Measurements from ENCODE around the gene GORASP2.

GORASP2 gene

GRCh38 chr2:170887496-170887895 lies 41.6 kb upstream of the GORASP2 start:
- no peak for DNase-seq (ENCODE audit: low spot score)
- ChIA-PET POLR2A (ENCODE audit: low non-redundant PET) (no interaction called here), CTCF (interaction anchor here (0.7 kb wide), 1 partner anchor 40 kb away, joined by 3 read pairs; no protein-coding TSS in a partner anchor)
- no peak overlapping the region for H3K27ac ChIP-seq
- TF ChIP-seq CTCF (conservative IDR thresholded peaks at IDR 0.05; ENCODE audit: low read depth) = no peak

- no peak for DNase-seq (ENCODE audit: low spot score)
- TF ChIP-seq CTCF (conservative IDR thresholded peaks at IDR 0.05; ENCODE audit: low read depth) = no peak
- H3K27ac ChIP-seq = no peak overlapping the region
- ChIA-PET CTCF (interaction anchor here (0.7 kb wide), 1 partner anchor 40 kb away, joined by 3 read pairs; no protein-coding TSS in a partner anchor), POLR2A (ENCODE audit: low non-redundant PET) (no interaction called here)
These were observed 41.2 kb upstream of the GORASP2 start for GRCh38 chr2:170887896-170888295.

DNA sequence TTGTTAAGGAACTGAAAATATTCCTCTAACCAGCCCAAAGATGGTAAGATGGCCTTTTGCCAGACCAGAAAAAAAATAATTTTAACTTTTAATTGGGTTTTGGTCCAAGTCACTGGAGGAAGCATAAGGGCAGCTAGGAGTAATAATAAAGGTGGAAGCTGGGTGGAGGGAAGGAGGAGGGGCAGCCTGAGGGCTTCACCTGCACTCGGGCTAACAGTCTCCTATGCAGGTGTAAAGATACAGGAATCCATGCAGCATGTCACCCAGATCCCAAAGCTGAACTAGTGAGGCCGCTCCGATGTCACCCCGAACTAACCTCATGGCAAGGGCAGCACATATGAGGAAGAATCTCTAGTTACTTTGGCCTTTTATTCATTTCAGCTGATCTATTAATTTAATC lies 37.2 kb upstream of the GORASP2 start:
- no peak overlapping the region for H3K27ac ChIP-seq
- CTCF ChIA-PET = interaction anchor here (0.8 to 2.2 kb wide), 2 partner anchors 19 to 656 kb away, joined by 3 to 6 read pairs; no protein-coding TSS in a partner anchor
- no peak for DNase-seq (ENCODE audit: low spot score)
- no peak for TF ChIP-seq CTCF (conservative IDR thresholded peaks at IDR 0.05; ENCODE audit: low read depth)
- POLR2A ChIA-PET (ENCODE audit: low non-redundant PET) = no interaction called here

DNA sequence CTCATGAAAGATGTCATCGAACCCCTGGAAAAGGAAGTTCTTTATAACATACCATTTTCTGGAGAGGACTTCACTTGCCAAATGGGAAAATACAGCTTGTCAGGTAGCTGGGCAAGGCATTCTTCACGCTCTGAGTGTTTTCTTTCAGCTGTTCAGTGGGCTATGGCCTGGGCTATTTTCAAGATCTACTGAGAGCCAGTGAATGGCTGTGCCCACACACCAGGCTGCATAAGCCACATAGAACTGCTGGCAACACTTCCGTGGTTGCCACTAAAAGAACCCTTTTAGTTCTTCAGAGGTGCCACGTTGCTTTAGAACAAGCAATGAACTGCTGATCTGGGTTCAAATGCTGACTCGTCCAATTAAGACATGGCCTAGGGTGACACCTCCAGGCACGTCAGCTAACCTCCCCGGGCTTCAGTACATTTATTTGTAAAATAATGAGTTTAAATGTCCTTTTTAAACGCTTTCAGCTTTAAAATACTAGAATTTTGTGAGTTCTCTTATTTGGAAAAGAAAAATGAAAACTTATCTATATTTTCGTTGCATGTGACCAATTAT lies 36.6 kb upstream of the GORASP2 start:
- CTCF ChIA-PET = interaction anchor here (2.2 kb wide), 1 partner anchor 19 kb away, joined by 6 read pairs; no protein-coding TSS in a partner anchor
- no peak for DNase-seq (ENCODE audit: low spot score)
- POLR2A ChIA-PET (ENCODE audit: low non-redundant PET) = no interaction called here
- TF ChIP-seq CTCF (conservative IDR thresholded peaks at IDR 0.05; ENCODE audit: low read depth) = no peak
- no peak overlapping the region for H3K27ac ChIP-seq

DNA sequence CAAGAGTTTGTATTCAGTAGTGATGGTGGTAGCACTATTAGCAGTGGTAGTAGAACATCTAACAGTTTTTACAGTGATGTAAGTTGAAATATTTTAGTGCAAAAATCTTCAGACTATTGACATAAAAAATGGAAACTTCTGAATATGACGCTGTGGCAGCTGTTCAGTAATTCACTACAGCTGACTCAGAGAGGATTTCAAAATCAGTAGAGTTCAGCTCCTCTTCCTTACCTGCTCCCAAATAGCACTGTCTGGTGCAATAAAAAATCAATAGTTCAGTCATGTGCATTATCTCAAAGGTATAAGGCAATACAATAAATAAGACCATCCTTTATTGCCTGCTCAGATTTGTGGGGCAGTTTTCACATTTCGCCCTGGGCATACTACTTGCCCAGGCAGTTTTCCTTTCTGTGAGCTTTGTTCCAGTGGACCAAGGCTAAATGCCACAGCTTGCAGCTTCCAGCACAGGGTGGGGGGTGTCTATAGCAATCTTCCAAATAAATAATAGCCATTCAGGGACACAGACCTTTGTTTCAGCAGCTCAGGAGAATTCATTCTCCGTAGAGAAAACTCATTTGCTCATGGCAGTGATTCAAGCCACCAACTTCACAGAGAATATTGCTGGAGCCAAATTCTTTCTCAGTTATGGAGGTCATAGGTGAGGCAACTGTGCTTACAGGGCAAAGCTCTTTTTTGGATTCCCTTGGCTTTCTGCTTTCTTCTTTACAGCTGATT lies 33.9 kb upstream of the GORASP2 start:
- no peak for TF ChIP-seq CTCF (conservative IDR thresholded peaks at IDR 0.05; ENCODE audit: low read depth)
- H3K27ac ChIP-seq = no peak overlapping the region
- ChIA-PET POLR2A (ENCODE audit: low non-redundant PET) (no interaction called here), CTCF (interaction anchor here (0.9 to 1.8 kb wide), 2 partner anchors 12 to 22 kb away, joined by 3 to 7 read pairs; no protein-coding TSS in a partner anchor)
- no peak for DNase-seq (ENCODE audit: low spot score)

DNA sequence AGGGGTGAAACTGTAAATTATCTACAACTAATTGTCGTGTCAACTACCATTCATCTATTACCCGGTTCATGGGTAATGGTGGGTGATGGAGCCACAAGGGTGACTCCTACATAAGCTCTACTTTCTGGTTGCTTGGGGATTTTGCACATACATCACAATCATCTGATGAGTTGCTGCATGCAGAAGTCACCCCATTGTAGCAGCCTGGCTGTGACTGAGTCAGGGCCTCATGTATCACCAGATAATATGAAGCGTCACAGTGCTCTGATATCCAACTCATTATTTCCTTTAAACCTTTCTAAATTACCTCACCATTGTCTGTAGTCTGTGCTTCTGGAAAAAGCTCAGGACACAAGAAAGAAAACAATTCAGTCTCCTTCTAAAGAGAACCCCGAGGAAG lies 32.4 kb upstream of the GORASP2 start:
- ChIA-PET CTCF (interaction anchor here (0.7 kb wide), 1 partner anchor 8 kb away, joined by 3 read pairs; no protein-coding TSS in a partner anchor), POLR2A (ENCODE audit: low non-redundant PET) (no interaction called here)
- no peak for TF ChIP-seq CTCF (conservative IDR thresholded peaks at IDR 0.05; ENCODE audit: low read depth)
- H3K27ac ChIP-seq = no peak overlapping the region
- DNase-seq (ENCODE audit: low spot score) = no peak
